ENCODE measurements around the gene DNAI2. TPM values are rescaled to one million over a fixed set of nuclear protein-coding genes. Genes with fewer than 3 reads are reported as not detected.

Gene DNAI2
- total RNA-seq, 1 experiment from 2014 or later = not detected

DNA sequence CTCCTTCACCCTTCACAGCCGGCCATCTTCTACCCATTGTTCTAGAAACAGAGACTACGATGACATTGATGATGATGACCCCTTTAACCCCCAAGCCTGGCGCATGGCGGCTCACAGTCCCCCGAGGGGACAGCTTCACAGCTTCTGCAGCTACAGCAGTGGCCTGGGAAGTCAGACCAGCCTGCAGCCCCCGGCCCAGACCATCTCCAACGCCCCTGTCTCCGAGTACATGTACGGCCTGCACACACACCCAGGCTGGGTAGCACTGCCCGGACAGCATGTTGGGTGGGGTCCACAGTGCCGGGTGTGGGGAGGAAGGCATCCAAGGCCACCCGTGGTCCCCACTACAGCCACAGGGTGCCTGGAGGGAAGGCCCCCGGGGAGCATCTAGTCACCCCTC is 21.0 kb upstream of the DNAI2 start:
- H3K79me2 ChIP-seq (ENCODE audit: insufficient read depth, low read length) = no peaks in the 10 kb centered on the region
- H4K20me1 ChIP-seq (ENCODE audit: insufficient read depth) = no peaks in the 10 kb centered on the region
- POLR2A ChIA-PET = no interaction called here
- H3K9ac ChIP-seq (ENCODE audit: low read length) = no peak overlapping the region
- H3K9me2 ChIP-seq (ENCODE audit: insufficient read depth) = no peaks in the 10 kb centered on the region
- no TSS peak for BruUV-seq (replicated peaks)
- intact Hi-C loops (cut with micrococcal nuclease) = no loop called here
- DNase-seq (ENCODE audit: low read depth, low spot score) (no peak), ATAC-seq (no peak)
- H3K4me2 ChIP-seq (ENCODE audit: low read length) = no peak overlapping the region
- H3K4me3 ChIP-seq (replicated peaks in 1 of 2; ENCODE audit: low read depth in 1 of 2, low read length in 2 of 2) = no peak overlapping the region
- CTCF ChIA-PET = no interaction called here
- no peaks in the 10 kb centered on the region for H3K4me1 ChIP-seq (ENCODE audit: control insufficient read depth in 1 of 2, insufficient read depth in 2 of 2, low read length in 2 of 2)
- no peak overlapping the region for H3K27ac ChIP-seq (ENCODE audit: low read depth, low read length)
- no peaks in the 10 kb centered on the region for H3K9me3 ChIP-seq (ENCODE audit: control insufficient read depth in 1 of 2, insufficient read depth in 1 of 2, low read depth in 1 of 2, low read length in 2 of 2)
- TF ChIP-seq SIN3A (IDR thresholded peaks at IDR 0.05; ENCODE audit: low read depth) (no peak), ELF1 (IDR thresholded peaks at IDR 0.05; ENCODE audit: borderline replicate concordance, low read depth) (no peak), EZH2 (IDR thresholded peaks at IDR 0.05) (no peak), SRF (IDR thresholded peaks at IDR 0.05; ENCODE audit: low read depth) (no peak), CEBPB (IDR thresholded peaks at IDR 0.05; ENCODE audit: low read depth) (no peak), POLR2A (IDR thresholded peaks at IDR 0.05; ENCODE audit: borderline replicate concordance, extremely low read depth, insufficient read depth, insufficient read length) (no peak), SP1 (IDR thresholded peaks at IDR 0.05; ENCODE audit: low read depth) (no peak), YY1 (IDR thresholded peaks at IDR 0.05; ENCODE audit: extremely low read depth, insufficient replicate concordance, low read depth, low read length) (no peak), TCF7L2 (IDR thresholded peaks at IDR 0.05; ENCODE audit: borderline replicate concordance, extremely low read depth, insufficient read depth, insufficient read length) (no peak), ZNF274 (IDR thresholded peaks at IDR 0.05; ENCODE audit: low read depth, low read length) (no peak), FOSL1 (IDR thresholded peaks at IDR 0.05; ENCODE audit: low read depth) (no peak), CBX3 (IDR thresholded peaks at IDR 0.05; ENCODE audit: low read depth) (no peak), EGR1 (IDR thresholded peaks at IDR 0.05; ENCODE audit: low read depth) (no peak)
- TF ChIP-seq, protein P1, sequence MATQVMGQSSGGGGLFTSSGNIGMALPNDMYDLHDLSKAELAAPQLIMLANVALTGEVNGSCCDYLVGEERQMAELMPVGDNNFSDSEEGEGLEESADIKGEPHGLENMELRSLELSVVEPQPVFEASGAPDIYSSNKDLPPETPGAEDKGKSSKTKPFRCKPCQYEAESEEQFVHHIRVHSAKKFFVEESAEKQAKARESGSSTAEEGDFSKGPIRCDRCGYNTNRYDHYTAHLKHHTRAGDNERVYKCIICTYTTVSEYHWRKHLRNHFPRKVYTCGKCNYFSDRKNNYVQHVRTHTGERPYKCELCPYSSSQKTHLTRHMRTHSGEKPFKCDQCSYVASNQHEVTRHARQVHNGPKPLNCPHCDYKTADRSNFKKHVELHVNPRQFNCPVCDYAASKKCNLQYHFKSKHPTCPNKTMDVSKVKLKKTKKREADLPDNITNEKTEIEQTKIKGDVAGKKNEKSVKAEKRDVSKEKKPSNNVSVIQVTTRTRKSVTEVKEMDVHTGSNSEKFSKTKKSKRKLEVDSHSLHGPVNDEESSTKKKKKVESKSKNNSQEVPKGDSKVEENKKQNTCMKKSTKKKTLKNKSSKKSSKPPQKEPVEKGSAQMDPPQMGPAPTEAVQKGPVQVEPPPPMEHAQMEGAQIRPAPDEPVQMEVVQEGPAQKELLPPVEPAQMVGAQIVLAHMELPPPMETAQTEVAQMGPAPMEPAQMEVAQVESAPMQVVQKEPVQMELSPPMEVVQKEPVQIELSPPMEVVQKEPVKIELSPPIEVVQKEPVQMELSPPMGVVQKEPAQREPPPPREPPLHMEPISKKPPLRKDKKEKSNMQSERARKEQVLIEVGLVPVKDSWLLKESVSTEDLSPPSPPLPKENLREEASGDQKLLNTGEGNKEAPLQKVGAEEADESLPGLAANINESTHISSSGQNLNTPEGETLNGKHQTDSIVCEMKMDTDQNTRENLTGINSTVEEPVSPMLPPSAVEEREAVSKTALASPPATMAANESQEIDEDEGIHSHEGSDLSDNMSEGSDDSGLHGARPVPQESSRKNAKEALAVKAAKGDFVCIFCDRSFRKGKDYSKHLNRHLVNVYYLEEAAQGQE (IDR thresholded peaks at IDR 0.05; ENCODE audit: low read depth) = no peak
- TF ChIP-seq, protein P2, sequence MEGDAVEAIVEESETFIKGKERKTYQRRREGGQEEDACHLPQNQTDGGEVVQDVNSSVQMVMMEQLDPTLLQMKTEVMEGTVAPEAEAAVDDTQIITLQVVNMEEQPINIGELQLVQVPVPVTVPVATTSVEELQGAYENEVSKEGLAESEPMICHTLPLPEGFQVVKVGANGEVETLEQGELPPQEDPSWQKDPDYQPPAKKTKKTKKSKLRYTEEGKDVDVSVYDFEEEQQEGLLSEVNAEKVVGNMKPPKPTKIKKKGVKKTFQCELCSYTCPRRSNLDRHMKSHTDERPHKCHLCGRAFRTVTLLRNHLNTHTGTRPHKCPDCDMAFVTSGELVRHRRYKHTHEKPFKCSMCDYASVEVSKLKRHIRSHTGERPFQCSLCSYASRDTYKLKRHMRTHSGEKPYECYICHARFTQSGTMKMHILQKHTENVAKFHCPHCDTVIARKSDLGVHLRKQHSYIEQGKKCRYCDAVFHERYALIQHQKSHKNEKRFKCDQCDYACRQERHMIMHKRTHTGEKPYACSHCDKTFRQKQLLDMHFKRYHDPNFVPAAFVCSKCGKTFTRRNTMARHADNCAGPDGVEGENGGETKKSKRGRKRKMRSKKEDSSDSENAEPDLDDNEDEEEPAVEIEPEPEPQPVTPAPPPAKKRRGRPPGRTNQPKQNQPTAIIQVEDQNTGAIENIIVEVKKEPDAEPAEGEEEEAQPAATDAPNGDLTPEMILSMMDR (IDR thresholded peaks at IDR 0.05 in 2 of 3, conservative IDR thresholded peaks at IDR 0.05 in 1 of 3; ENCODE audit: borderline replicate concordance in 1 of 3, insufficient read depth in 1 of 3, low read depth in 2 of 3, low read length in 2 of 3) = no peak
- TF ChIP-seq, protein P3, sequence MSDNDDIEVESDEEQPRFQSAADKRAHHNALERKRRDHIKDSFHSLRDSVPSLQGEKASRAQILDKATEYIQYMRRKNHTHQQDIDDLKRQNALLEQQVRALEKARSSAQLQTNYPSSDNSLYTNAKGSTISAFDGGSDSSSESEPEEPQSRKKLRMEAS (IDR thresholded peaks at IDR 0.05) = no peak
- RAD21 ChIA-PET (ENCODE audit: low non-redundant PET in 1 of 2, low total read pairs in 2 of 2, uncharacterized antibody in 2 of 2, unreplicated experiment in 2 of 2) = no interaction called here
- no peaks in the 10 kb centered on the region for H3K27me3 ChIP-seq (ENCODE audit: insufficient read depth, low read length)
- H2AFZ ChIP-seq (ENCODE audit: low read depth, low read length, poor library complexity, severe bottlenecking) = no peak overlapping the region
- no peaks in the 10 kb centered on the region; a peak in 2 of 4 replicates for H3K36me3 ChIP-seq (ENCODE audit: control insufficient read depth in 1 of 2, insufficient read depth in 2 of 2, low read length in 2 of 2)

Measured in HCT116 (cell line).